AG04450 (cell line): ENCODE measurements around the gene MYLK3. TPM values are rescaled to one million over a fixed set of nuclear protein-coding genes. Genes with fewer than 3 reads are reported as not detected.

Source experiments
- CTCF ChIA-PET: fragments of 300-600, 350-600 bp; formaldehyde crosslinking; extraction: SDS; loops from one replicate; lab custom pipeline; 2022; ENCODE audit warnings: antibody characterized with exemption, inconsistent platforms; lab: Charles Lee
- POLR2A ChIA-PET: fragments of 350-600 bp; formaldehyde crosslinking; extraction: SDS; loops from one replicate; lab custom pipeline; 2021; ENCODE audit warnings: antibody characterized with exemption, inconsistent platforms; lab: Yijun Ruan, JAX
- DNase-seq: peaks from one replicate; pipeline ENCODE4 v3.0.0-alpha.2; 2011; ENCODE audit warnings: low read depth, low spot score
- H3K27ac ChIP-seq: one replicate; pipeline ENCODE4 v1.5.1; 2012; ENCODE audit warnings: low read depth, low read length, control low read depth
- H3K27me3 ChIP-seq: one replicate; pipeline ENCODE4 v1.6.0; 2012; ENCODE audit warnings: low read length; ENCODE audit not compliant: control insufficient read depth, insufficient read depth
- H3K4me3 ChIP-seq: 2 replicates; pipeline ENCODE4 v1.5.1; 2011; ENCODE audit warnings: mild to moderate bottlenecking, low read depth, low read length, control low read depth
- H3K9me3 ChIP-seq: 2 replicates; pipeline ENCODE4 v1.5.1; 2012; ENCODE audit warnings: low read length; ENCODE audit not compliant: control insufficient read depth, insufficient read depth
- CTCF ChIP-seq: IDR thresholded peaks from 2 replicates; pipeline ENCODE4 v1.5.1; 2011; ENCODE audit warnings: low read depth, low read length, control low read depth, inconsistent platforms
- polyA plus RNA-seq: library from polyadenylated mRNA; depleted of rRNA; stranded (reverse); fragments of >200 nt; gene quantifications from 2 replicates; pipeline ENCODE4 v1.2.3, GENCODE V29; 2011

MYLK3 gene
- polyA plus RNA-seq, 1 experiment, result 0.11 TPM

GRCh38 chr16:46745617-46746016, 2.5 kb downstream of the MYLK3 start:
- H3K9me3 ChIP-seq, result no peaks in the 10 kb centered on the region; the same call in 1 of the 2 replicates
- no peak for TF ChIP-seq CTCF
- no peak overlapping the region for H3K27ac ChIP-seq
- no peak overlapping the region for H3K4me3 ChIP-seq
- H3K27me3 ChIP-seq, result no peaks in the 10 kb centered on the region
- ChIA-PET POLR2A (no interaction called here), CTCF (no interaction called here)
- DNase-seq, result no peak

- H3K4me3 ChIP-seq, result no peak overlapping the region
- POLR2A ChIA-PET, result no interaction called here
- no peak overlapping the region for H3K27ac ChIP-seq
- no peaks in the 10 kb centered on the region; the same call in 1 of the 2 replicates for H3K9me3 ChIP-seq
- H3K27me3 ChIP-seq, result no peaks in the 10 kb centered on the region
- CTCF ChIA-PET, result interaction anchor here (0.5 kb wide), 1 partner anchor 45 kb away, joined by 4 read pairs; no protein-coding TSS in a partner anchor
- DNase-seq, result no peak
- TF ChIP-seq CTCF, result no peak
Measured at GRCh38 chr16:46743232-46743719, 4.9 kb downstream of the MYLK3 start.

GRCh38 chr16:46739934-46740333, 8.2 kb downstream of the MYLK3 start:
- Histone ChIP-seq H3K27ac (no peak overlapping the region), H3K27me3 (no peaks in the 10 kb centered on the region), H3K9me3 (no peaks in the 10 kb centered on the region; the same call in 1 of the 2 replicates), H3K4me3 (no peak overlapping the region)
- ChIA-PET CTCF (no interaction called here), POLR2A (no interaction called here)
- no peak for TF ChIP-seq CTCF
- no peak for DNase-seq

- CTCF ChIA-PET, result no interaction called here
- no peak overlapping the region for H3K27ac ChIP-seq
- no peak for TF ChIP-seq CTCF
- H3K4me3 ChIP-seq, result no peak overlapping the region
- no peaks in the 10 kb centered on the region; the same call in 1 of the 2 replicates for H3K9me3 ChIP-seq
- no peak for DNase-seq
- POLR2A ChIA-PET, result no interaction called here
- H3K27me3 ChIP-seq, result no peaks in the 10 kb centered on the region
Measured at GRCh38 chr16:46737621-46738214, 10.4 kb downstream of the MYLK3 start.

- DNase-seq, result no peak
- H3K4me3 ChIP-seq, result no peak overlapping the region
- H3K27ac ChIP-seq, result no peak overlapping the region
- H3K27me3 ChIP-seq, result no peaks in the 10 kb centered on the region
- CTCF ChIA-PET, result no interaction called here
- no peak for TF ChIP-seq CTCF
- POLR2A ChIA-PET, result no interaction called here
- no peaks in the 10 kb centered on the region; the same call in 1 of the 2 replicates for H3K9me3 ChIP-seq
Measured at GRCh38 chr16:46736695-46737094, 11.4 kb downstream of the MYLK3 start.
